Choroid plexus epithelial cell (primary cell): ENCODE results near the gene NRXN3.

Source experiments
- DNase-seq: peaks from one replicate; pipeline ENCODE4 v3.0.0-alpha.2; 2010; ENCODE audit warnings: low read depth
- H3K4me3 ChIP-seq: 2 replicates; pipeline ENCODE4 v1.5.1; 2011; ENCODE audit warnings: low read depth, mild to moderate bottlenecking, control low read depth, low read length, moderate library complexity
- CTCF ChIP-seq: conservative IDR thresholded peaks from 2 replicates; pipeline ENCODE4 v1.5.1; 2011; ENCODE audit warnings: low read depth, mild to moderate bottlenecking, control low read depth, inconsistent platforms, low read length, moderate library complexity

The NRXN3 gene

GRCh38 chr14:79690960-79691359 is 1520.8 kb downstream of the NRXN3 start:
- DNase-seq = no peak
- no peak overlapping the region for H3K4me3 ChIP-seq
- no peak for TF ChIP-seq CTCF

- no peak overlapping the region for H3K4me3 ChIP-seq
- DNase-seq = no peak
- TF ChIP-seq CTCF = no peak
These were observed 1523.8 kb downstream of the NRXN3 start for GRCh38 chr14:79693935-79694334.

GRCh38 chr14:79695307-79695706 is 1525.1 kb downstream of the NRXN3 start:
- no peak overlapping the region for H3K4me3 ChIP-seq
- no peak for DNase-seq
- no peak for TF ChIP-seq CTCF

GRCh38 chr14:79698298-79698711 is 1528.1 kb downstream of the NRXN3 start:
- TF ChIP-seq CTCF = no peak
- H3K4me3 ChIP-seq = no peak overlapping the region

GRCh38 chr14:79699206-79699605 is 1529.0 kb downstream of the NRXN3 start:
- TF ChIP-seq CTCF = no peak
- no peak for DNase-seq
- H3K4me3 ChIP-seq = no peak overlapping the region

More at GRCh38 chr14:79698298-79698711, 1528.1 kb downstream of the NRXN3 start:
- DNase-seq = no peak

- no peak for DNase-seq
- TF ChIP-seq CTCF = no peak
- no peak overlapping the region for H3K4me3 ChIP-seq
These were observed 1531.2 kb downstream of the NRXN3 start for GRCh38 chr14:79701371-79701770.

GRCh38 chr14:79702197-79702596 is 1532.0 kb downstream of the NRXN3 start:
- H3K4me3 ChIP-seq = no peak overlapping the region
- TF ChIP-seq CTCF = no peak
- DNase-seq = no peak
